Fibroblast of villous mesenchyme (primary cell): ENCODE measurements around the gene LRRC58. TPM values are rescaled to one million over a fixed set of nuclear protein-coding genes. Genes with fewer than 3 reads are reported as not detected.
"Not testable (repeated sequence)": the region's sequence is repeated elsewhere in the genome, so short reads cannot be mapped to it uniquely, and the experiment has no call there.

Experiments
- DNase-seq: peaks from one replicate; pipeline ENCODE4 v3.0.0-alpha.2; 2010; ENCODE audit warnings: low read depth
- H3K4me3 ChIP-seq: 2 replicates; pipeline ENCODE4 v1.5.1; 2011; ENCODE audit warnings: low read depth, mild to moderate bottlenecking, low read length
- CTCF ChIP-seq: IDR thresholded peaks from 2 replicates; pipeline ENCODE4 v1.5.1; 2012; ENCODE audit warnings: low read depth, mild to moderate bottlenecking, low read length; ENCODE audit not compliant: insufficient read depth
- total RNA-seq: library from RNA; depleted of rRNA; stranded (reverse); fragments of >200 nt; gene quantifications from 2 replicates; pipeline ENCODE4 v1.2.3, GENCODE V29; 2012

Gene LRRC58
- total RNA-seq, 1 donor = 29.4 TPM

- TF ChIP-seq CTCF = no peak
- no peak overlapping the region for H3K4me3 ChIP-seq
- no peak for DNase-seq
Observed at GRCh38 chr3:120331076-120331475, 18.1 kb downstream of the LRRC58 start.

GRCh38 chr3:120326784-120327183, 22.4 kb downstream of the LRRC58 start:
- no peak overlapping the region for H3K4me3 ChIP-seq
- TF ChIP-seq CTCF = no peak
- no peak for DNase-seq

GRCh38 chr3:120324190-120324589, 25.0 kb downstream of the LRRC58 start:
- TF ChIP-seq CTCF = no peak
- DNase-seq = no peak
- H3K4me3 ChIP-seq = no peak overlapping the region

DNA sequence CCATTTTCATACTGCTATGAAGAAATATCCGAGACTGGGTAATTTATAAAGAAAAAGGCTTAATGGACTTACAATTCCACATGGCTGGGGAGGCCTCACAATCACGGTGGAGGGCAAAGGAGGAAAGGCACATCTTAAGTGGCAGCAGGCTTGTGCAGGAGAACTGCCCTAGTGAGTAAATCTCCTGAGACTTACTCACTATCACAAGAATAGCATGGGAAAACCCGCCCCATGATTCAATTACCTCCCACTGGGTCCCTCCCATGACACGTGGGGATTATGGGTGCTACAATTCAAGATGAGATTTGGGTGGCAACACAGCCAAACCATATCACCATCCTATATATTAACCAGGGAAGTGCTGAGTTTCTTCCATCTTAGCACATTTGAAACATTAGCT, 25.4 kb downstream of the LRRC58 start:
- H3K4me3 ChIP-seq, DNase-seq: not testable (repeated sequence)

DNA sequence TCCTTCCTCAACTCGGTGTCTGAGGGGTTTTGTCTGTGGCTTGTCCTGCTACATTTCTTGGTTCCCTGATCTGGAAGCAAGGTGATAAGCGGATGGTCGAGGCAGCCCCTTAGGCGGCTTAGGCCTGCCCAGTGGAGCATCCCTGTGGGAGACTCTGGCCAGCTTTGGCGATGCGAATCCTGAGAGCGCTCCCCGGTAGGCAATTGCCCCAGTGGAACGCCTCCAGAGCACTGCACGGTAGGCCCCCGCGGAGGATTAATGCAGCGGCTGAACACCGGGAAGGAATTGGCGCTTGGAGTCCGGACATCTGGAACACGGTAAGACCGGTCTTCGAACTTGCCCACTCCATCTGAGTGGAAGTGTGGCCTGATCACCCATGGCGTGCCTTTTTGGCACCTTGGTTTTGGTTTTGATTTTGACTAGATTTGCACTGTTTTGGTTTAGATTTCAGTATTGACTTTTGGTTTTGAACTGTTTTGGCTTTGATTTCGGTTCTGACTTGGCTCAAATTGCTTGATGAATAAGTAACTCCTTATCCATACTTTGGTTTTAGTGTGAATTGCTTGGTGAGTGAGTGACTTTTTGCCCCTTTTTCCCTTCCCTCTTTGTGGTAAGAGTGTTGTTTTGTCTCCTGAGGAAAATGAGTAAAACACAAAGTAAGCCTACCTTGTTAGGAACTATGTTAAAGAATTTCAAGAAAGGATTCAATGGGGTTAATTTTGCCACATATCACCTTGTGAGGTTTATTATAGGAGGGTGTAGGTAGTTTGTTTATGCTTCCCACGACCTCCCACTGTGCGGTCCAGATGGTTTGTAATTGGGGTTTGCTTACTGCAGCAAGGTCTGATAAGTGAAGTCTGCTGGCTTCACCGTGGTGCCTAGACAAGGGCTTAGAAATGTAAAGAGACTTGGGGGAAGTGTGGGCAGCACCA, 37.0 kb downstream of the LRRC58 start:
- no peak overlapping the region for H3K4me3 ChIP-seq
- DNase-seq = no peak
- no peak for TF ChIP-seq CTCF

GRCh38 chr3:120306519-120307455, 42.4 kb downstream of the LRRC58 start:
- no peak for TF ChIP-seq CTCF
- no peak for DNase-seq

DNA sequence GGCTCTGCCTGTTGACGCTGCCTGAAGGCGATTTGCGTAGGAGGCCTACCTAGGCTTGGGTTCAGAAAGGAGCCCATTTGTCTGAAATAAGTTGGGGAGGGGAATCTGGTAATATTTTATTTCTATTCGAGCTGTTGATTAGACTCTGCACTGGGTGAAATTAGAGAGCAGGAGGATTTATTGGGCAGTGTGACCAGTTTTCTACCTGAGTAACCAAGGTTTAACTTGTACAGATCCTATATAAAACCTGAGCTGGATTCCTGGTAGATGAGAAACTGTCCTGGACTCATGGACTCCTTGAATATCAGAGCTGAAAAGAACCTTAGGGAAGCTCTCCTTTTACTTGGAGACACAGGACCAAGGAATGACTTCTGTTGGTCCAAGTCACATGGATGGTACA, 44.5 kb downstream of the LRRC58 start:
- no peak overlapping the region for H3K4me3 ChIP-seq
- no peak for TF ChIP-seq CTCF
- DNase-seq = no peak

More at GRCh38 chr3:120306519-120307455, 42.4 kb downstream of the LRRC58 start:
- H3K4me3 ChIP-seq = no peak overlapping the region
